Measurements from ENCODE around the gene PLEKHH2.
"Not testable (repeated sequence)": the region's sequence is repeated elsewhere in the genome, so short reads cannot be mapped to it uniquely, and the experiment has no call there.

Gene PLEKHH2

GRCh38 chr2:43642363-43642762, 5.3 kb downstream of the PLEKHH2 start:
- DNase-seq = no peak

DNA sequence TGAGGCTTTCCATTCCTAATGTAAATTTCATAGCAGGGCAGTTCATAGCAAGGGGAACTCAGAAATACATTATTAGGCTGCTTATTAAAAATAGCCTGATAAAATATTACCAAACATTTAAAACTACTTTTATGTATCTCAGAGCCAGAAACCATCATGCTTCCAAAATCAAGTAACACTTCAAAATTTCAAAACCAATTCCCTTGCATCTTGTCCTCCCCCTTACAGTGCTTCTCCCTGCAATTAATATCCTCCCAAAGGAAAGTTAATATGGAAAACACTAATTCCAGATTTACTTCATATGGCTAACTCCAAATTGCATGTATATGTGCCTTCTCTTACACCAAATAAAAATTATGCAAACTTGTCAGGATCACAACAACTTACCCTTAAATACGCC, 6.6 kb downstream of the PLEKHH2 start:
- DNase-seq = no peak

DNA sequence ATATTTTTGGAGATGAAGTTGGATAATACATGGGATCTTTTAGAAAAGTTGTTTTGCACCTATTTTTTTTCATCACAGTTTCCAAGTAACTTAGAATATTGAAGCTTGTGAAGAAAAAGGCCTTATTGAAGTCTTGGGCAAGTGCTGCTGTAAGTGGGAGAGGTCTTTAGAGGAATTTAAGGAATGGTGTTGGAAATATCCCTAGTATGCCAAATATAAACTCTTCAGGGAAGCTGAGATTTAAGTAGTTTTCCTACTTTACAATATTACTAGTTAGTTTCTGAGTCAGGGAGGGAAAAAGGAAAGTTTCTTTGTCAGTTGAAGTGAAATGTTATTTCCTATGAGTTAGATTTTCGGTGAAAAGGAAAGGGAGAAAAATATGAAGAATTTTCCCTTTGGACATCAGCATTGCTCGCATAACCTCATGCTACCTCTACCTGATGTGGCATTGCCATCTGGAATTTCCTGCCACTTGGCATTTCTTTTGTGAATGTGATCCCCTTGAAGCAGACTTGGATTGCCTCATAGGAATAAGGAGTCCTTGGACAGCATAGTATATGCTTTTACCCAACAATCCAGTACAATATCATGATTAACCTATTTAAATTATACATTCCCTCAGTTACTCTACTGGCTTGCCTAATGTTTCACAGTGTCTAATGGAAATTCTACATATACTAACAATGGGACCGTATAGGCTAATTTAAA, 12.1 kb downstream of the PLEKHH2 start:
- DNase-seq = no peak

- no peak for DNase-seq
Observed at GRCh38 chr2:43653506-43653905, 16.4 kb downstream of the PLEKHH2 start.

- DNase-seq = no peak
Observed at GRCh38 chr2:43657241-43657640, 20.2 kb downstream of the PLEKHH2 start.

DNA sequence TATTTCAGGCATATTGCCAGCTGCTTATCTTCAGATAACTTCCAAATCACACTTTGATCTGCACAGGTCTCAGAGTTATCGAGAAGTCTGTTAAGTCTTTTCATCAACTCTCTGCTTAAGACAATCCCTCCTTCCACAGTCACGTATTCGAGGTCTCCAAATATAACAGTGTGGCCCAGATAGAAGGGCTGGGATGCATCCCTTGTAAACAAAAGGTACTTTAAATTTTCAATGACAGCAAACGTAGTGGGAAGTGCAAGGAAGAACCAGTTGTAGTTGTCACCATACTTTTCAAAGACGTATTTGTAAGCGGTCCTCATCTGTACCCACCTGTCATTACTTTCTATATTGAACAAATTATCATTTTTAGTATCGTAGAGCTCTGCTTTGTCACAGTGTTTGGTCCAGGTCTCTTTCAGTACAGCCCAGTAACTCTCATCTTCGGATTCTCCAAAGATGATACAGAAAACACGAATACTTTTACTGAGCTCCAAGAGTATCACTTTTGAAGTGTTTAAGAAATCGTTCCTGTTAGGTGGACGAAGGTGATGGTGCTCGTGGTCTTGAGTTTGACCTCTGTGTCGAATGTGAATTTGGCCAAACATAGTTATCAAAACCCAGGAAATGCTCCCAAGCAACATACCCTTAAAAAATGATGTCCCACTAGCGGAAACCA, 38.7 kb downstream of the PLEKHH2 start:
- DNase-seq = no peak

DNA sequence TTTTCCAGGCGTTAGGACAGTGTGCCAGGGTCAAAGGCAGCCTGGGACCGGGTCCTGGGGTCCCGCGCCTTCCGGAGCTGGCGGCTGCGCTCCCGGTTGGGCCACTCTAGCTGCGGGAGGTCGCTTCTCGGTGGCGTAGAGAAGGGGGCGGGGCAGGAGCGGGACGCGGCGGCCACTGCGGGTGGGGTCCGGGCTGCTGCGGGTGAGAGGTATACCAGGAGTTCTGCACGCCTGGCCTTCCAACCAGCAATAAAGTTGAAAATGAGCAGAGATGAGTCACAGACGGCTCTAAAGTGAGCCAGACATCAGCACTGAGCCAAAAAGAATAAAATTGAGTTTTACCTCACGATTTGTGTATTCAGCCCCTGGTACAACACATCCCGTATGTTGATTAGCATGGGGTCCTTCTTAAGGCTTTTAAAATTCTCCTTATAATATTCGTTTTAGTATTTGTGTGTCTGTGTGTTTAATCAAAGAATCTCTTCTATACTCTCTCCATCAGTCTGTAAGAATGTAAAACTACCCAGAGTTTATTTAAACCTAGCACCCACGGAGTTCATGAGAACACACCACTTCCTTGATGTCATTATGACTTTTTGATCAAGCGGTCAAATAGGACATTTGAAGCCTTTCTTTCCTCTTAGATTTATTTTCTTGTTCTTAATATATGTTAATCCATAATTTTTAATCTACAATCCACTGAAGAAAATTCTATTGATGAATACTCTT, 39.4 kb downstream of the PLEKHH2 start, which contains the start of gene C1GALT1C1L:
C1GALT1C1L (minus strand) TSS at position 108 of the 729 bp plus-strand sequence; CDS start at position 1, 107 bp downstream.
- DNase-seq = peak; percentile 57 to 69

GRCh38 chr2:43677783-43678182, 40.7 kb downstream of the PLEKHH2 start:
- not testable (repeated sequence) for DNase-seq

GRCh38 chr2:43685357-43685756, 48.3 kb downstream of the PLEKHH2 start:
- no peak for DNase-seq

DNA sequence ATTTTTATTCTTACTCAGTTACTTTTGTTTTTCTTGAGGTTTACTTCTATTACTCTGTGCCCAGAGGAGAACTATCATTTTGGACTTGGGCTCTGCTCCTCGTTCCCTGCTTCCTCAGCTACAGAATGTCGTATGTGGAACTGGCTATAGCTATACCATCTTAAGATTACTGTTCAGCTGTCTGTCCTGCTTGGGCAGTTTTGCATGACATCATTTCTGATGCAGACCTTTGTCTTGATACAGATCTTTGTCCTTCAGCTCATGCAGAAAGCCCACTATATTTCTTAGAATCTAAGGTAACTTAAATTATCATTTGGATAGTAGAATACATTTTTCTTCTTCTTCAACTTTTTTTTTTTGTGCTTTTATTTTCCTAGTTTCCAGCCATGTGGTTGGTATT, 52.9 kb downstream of the PLEKHH2 start:
- no peak for DNase-seq

- DNase-seq = no peak
Observed at GRCh38 chr2:43692428-43692994, 55.5 kb downstream of the PLEKHH2 start.

- not testable (repeated sequence) for DNase-seq
Observed at GRCh38 chr2:43698140-43698539, 61.1 kb downstream of the PLEKHH2 start.

- DNase-seq = no peak
Observed at GRCh38 chr2:43699761-43700160, 62.7 kb downstream of the PLEKHH2 start.

DNA sequence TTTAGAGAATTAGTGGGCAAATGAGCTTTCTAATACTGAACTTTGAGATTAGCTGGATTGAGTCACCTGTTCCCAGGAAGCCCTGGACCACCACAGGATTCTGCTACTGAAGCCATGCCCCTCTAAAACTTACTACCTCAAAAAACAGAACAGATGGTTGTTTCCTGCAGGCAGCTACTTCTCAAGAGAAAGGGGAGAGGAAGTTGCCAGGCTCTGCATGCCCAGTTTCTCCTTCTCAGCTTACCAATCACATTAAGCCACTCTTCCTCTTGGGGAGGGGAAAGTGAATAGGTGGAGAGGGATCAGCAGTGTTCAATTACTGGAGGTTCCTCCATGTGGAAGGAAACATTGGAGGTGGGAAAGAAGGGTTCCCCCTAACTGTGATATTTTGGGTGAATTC, 64.1 kb downstream of the PLEKHH2 start:
- DNase-seq = peak; percentile 83 to 87

DNA sequence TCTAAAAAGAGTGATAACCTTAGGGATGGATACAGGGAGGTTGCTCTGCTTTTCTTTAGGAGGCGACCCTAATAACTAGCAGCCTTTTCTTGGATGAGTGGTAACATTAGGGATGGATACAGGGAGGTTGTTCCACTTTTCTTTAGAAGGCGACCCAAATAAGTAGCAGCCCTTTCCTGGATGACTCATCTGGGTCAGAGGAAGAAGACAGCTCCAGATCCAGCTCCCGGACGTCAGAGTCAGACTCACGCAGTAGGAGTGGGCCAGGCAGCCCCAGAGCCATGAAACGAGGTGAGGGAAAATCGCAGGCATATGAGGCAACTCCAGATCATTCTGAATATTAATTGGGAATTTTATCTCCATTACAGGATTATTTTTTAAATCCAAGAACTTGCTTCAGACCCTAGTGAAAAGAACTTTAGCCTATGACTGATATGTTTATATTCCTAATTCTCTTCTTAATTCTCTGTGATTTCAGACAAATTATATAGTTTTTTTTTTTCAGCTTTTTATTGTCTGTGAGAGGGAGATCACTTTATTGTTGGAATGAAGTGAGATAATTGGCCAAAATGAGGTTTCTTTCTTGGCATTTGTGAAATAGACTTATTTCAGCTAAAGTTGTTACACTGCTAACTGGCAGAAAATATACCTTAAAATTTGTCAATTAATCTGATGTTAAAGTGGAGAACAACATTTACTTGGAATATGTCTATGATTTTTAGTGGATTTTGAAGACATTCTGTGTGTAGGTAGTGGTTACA, 70.4 kb downstream of the PLEKHH2 start:
- no peak for DNase-seq

- no peak for DNase-seq
Observed at GRCh38 chr2:43708178-43708577, 71.1 kb downstream of the PLEKHH2 start.

DNA sequence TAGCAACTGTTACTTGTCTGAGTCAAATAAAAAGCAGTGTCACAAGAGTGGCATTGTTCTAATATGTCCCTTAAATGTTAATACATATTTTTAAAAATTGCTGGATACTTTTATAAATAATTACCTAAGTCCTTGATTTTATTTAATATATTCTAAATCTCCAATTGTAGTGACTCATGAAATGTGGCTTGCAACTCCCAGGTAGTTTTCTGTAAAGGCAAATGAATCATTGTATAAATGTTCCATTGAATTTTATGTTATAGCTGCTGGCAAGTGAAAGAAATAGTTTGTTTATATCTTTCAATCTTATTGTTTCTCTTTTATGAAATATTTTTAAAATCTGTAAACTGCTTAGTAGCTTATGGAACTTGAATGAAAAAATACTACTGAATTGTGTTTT, 71.8 kb downstream of the PLEKHH2 start:
- DNase-seq = no peak

DNA sequence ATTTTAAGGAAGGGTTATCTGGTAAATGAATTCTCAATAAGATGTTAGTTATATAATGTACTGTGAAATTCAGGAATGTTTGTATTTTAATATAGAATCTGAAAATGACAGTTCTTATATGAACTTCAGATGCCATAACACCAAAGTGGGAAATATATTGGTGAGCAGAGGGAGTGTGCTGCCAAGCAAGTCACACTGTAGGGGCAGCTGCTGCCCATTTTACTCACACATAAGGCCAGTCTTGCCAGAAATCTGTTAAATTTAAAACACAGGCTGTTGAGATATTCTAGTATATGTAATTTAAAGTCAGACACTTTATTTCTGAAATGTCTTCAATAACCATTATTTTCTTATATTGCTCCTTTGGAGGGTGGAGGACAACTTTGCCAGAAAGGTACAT, 73.8 kb downstream of the PLEKHH2 start:
- no peak for DNase-seq

DNA sequence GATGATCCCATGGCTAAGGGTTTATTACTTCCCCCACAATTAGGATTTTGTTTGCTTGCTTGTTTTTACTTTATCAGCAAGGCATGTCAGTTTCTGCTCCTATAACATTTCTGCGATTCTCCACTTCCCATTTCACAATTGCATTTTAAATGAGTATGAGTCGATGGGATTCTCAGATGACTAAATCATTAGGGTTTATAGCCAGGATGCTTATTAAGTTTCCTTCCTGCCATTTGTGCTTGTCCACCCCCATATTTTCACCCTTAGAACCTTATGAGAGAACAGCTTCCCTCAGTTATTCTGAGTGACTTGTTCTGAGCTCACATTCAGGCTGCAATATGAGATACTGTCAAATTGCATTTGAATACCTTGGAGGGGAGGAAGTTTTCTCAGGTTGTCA, 77.1 kb downstream of the PLEKHH2 start:
- no peak for DNase-seq

GRCh38 chr2:43715300-43716098, 78.4 kb downstream of the PLEKHH2 start:
- no peak for DNase-seq

DNA sequence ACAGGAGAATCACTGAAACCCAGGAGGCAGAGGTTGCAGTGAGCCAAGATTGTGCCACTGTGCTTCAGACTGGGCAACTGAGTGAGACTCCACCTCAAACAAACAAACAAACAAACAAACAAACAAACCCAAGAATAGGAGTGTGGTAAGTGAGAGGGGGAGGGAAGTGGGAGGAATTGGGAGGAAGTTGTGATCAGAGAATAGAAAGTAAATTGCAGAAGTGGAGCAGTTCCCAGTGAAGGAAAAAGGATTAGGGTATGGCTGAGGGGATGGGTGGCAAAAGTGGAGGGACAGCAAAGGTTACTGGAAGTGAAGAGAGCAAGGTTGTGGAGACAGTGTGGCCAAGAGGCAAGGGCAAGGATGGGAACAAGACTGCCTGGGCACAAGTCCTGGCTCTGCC, 80.3 kb downstream of the PLEKHH2 start:
- no peak for DNase-seq
